NCI-H2196 treated with DMSO at 0.1 percent for 48 hours (cell line): Measurements from ENCODE around the gene FGGY.

Experiments used
- DNase-seq: peaks from one replicate; lab custom pipeline; 2025; ENCODE audit not compliant: unreplicated experiment; lab: John Stamatoyannopoulos, UW

FGGY gene

DNA sequence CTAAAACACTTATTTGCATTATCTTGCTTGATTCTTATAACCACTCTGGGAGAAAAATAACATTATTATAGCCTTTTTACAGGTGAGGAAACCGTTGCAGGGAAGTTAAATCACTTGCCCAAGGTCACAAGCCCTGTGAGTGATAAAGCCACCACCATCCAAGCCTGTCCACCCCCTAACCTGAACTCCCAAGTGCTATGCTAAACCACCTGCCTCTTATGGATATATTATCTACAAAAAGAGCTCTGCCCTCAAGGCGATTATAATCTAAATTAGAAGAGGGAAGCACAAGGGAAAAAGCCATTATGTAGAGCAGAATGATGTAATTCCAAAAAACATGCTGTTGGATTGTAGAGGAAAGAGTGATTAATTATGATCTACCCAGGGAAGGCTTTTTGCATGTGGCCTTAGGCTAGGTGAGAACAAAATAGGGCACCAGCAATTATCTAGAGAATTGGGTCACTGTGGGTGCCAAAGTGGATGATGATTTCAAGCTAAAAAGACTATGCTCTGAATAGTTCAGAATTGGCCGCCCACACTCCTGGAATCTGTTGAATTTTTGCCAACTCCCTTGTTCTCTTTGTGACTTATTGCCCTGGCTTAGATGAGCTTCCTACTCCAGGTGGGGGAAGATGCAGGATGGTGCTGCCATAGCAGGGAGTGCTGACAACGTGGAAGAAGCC lies 205.3 kb downstream of the FGGY start:
- no peak for DNase-seq

GRCh38 chr1:59504276-59504675 lies 207.4 kb downstream of the FGGY start:
- DNase-seq = no peak

DNA sequence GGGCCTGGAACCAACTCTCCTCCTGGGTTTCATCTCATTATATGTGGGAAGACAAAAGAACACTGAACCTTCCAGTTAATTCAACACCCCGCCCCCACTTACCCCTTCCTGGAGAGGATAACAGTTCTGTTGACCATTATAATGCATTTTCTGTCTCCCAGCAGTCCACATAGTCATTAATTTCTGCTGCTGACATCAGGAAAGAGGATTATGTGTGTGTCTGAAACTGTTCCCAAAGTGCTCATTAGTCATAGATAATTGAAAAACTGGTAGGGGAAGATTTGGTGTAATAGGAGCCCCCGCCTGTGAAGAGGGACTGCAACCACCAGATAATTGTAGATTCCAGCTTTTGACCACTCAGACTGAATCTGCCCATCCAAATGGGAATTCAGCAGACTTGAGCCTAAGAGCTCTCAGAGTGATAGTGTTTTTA lies 208.7 kb downstream of the FGGY start:
- DNase-seq = no peak

GRCh38 chr1:59506952-59507351 lies 210.1 kb downstream of the FGGY start:
- no peak for DNase-seq

DNA sequence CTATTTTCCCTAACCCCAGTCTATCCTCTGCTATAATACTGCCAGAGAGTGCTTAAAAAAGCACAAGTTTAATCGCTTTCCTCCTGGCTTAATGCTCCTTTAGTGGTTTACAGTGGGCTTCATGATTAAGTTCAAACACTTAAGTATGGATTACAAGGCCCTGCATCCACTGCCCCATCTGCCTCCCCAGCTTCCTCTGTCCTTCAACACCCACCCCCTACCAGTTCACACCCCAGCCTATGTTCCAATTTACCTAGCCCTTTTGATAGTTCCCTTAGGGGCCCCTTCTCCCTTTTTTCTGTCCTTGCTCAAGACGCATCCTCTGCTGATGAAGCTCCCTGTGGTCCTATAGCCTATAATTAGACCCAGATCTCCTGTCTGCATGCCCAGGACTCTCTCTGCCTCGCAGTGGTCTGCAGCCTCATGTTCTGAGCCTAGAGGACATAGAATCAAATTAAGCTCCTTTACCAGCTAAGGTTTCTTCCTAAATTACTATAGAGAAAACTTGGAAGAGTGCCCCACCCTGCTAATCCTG lies 212.5 kb downstream of the FGGY start:
- no peak for DNase-seq

GRCh38 chr1:59510249-59510648 lies 213.4 kb downstream of the FGGY start:
- no peak for DNase-seq

DNA sequence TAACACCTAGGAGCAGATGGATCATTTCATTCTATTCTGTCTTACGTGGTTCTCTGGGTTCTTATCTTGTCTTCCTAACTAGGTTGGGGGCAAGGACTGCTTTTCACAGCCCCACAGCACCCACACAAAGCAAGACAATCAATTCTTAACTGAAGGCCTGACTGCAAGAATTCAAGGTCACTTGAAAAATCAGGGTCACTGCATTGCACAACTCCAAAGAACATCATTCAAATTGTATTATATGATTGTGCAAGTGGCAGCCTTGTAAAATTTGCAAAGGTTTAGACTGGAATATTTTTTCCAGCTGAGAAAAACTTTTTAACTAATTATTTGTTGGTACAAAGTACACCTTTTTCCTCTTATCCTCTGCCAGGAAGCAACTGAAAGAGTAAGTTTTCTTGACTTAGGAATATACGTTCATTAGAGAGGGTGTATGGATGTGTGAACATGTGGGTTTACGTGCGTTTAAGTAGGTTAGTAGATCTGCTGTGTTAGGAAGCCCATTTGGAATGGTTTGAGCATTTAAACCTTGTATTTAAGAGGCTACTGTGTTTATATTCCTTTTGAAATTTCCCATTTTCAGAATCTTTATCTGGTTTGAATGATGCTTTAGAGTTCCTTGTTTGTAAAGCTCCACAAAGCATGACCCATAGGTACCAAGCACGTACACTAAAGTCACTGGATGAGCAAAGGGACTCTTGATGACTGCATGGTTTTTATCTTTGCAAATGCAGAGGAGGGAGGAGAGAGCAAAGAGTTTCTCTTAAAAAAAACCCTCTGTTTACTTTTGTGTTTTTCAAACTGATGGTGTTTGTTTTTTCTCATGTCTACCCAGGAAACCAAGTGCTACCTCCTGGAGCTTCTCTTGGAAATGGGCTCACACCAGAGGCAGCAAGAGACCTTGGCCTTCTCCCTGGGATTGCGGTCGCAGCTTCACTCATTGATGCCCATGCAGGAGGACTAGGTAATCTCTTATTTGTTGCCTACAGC lies 214.9 kb downstream of the FGGY start:
- DNase-seq = no peak

DNA sequence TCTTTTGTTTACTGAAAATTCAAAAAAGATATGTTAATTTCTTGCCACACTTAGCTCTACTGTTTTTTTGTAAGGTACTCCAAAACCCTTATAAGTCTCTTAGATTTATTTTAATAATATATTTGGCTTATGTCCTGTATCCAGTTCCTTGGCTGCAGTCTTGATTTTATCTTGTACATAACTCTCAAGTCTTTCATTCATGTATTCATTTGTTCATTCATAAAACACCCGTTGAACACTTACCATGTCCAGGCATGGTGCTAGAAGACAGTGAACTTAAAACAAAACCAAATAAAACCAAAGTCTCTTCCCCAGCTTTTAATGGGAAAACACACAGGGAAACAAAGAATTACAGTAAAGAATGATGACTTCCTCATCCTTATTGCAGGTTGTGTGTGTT lies 215.8 kb downstream of the FGGY start:
- DNase-seq = no peak

DNA sequence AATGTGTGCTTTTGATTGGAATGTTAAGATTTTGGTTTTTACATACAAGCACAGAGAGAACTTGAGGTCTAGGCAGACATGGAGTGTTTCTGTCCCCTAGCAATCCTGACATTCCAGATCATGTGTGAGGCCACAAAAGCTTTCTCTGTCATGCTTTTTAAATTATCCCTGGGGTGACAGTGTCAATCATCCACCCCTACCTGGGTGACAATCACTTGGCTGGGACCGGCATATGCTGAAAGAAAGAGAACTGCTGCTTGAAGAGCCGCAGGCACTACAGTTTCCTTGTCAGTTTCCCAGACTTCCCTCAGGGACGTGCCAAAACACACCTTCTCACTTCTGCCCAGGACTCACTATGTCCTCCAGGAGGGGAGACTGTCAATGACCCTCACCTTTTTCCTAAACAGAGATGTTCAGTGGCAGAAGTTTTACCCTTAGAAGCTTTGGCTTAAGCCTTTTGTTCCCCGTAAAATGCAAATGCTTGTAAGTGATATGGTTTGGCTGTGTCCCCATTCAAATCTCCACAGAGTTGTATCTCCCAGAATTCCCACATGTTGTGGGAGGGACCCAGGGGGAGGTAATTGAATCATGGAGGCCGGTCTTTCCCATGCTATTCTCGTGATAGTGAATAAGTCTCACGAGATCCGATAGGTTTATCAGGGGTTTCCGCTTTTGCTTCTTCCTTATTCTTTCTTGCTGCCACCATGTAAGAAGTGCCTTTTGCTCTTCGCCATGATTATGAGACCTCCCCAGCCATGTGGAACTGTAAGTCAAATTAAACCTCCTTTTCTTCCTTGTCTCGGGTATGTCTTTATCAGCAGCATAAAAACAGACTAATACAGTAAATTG lies 217.4 kb downstream of the FGGY start:
- no peak for DNase-seq

DNA sequence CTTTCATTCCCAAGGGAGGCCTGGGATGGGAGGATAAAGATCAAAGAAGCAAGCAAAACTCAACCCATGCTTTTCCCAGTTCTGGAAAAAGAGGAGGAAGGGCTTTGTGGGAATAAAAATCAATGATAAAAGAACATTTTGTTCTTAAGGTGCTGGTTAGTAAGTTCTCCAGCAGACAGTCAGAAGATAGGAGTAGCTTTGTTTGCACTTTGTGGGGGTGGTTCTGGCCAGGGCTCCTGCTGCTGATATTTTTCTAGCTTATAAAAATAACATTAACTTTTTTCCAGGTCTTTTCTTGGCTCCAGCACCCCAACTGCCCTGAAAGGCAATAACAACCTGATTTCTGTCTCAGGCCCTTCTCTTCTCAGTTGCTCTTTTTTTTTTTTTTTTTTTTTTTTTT lies 220.0 kb downstream of the FGGY start:
- DNase-seq = no peak

- no peak for DNase-seq
Observed at GRCh38 chr1:59520194-59520593, 223.3 kb downstream of the FGGY start.

DNA sequence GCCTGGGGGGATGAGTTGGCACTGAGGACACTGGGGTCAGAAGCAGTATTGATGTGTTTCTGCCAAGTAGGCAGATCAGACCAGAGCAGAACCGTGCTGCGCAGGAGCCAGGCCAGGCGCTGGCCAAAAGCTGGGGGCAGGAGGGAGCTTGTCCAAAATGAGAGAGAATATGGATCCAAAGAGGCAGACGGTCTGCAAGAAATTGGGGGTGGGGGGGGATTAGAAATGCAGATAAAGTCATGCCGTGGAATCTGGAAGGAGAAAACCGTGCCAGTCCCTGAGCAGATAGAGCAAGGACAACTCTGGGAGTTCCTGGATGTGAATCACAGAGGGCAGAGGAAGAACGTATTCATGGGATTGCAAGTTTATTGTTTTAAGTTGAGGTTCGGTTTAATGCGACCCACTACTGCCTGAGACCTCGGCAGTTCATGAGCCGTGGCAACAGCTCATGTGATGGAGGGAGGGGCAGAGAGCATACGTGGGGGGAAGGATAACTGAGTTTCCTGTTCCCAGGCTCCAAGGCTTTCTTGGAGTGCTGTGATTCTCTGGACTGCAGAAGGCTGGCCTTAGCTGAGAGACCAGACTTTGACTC lies 224.0 kb downstream of the FGGY start:
- no peak for DNase-seq

DNA sequence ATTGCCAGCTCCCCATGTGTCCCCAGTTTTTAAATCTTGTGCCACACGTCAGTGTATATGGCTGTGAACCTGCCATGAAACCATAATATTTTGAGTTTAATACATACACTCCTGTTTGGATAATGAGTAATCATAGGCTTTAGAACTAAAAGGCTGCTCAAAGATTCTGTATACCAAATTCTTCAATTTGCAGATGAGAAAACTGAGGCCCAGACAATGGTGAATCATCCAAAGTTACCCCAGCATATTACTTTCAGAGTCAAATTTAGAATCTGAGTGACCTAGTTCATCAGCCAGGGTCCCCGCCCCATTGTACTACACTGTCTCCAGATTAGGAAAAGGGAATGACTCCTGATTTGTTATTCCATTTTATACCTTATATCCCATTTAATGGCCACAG lies 224.6 kb downstream of the FGGY start:
- no peak for DNase-seq

- no peak for DNase-seq
Observed at GRCh38 chr1:59522925-59523505, 226.1 kb downstream of the FGGY start.

- DNase-seq = no peak
Observed at GRCh38 chr1:59523745-59524450, 227.0 kb downstream of the FGGY start.

- no peak for DNase-seq
Observed at GRCh38 chr1:59526240-59526639, 229.3 kb downstream of the FGGY start.

GRCh38 chr1:59528471-59528870 lies 231.6 kb downstream of the FGGY start:
- no peak for DNase-seq

DNA sequence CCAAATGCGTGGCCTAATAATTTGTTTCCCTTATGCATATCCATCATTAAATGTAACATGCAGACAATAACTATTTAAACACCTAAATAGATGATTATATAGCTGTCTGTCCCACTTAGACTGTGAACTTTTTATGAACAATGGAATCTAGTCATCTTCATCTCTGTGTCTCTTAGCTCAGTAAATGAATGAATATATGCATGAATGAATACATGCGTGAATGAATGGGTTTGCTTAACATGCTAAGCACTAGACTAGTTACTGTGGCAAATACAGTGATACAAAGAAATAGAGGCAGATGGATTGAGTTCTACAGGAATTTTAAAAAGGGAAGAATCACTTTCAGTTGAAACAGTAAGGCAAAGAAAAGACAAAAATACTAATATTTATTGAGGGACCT lies 232.0 kb downstream of the FGGY start:
- no peak for DNase-seq

GRCh38 chr1:59530119-59530518 lies 233.2 kb downstream of the FGGY start:
- DNase-seq = no peak

DNA sequence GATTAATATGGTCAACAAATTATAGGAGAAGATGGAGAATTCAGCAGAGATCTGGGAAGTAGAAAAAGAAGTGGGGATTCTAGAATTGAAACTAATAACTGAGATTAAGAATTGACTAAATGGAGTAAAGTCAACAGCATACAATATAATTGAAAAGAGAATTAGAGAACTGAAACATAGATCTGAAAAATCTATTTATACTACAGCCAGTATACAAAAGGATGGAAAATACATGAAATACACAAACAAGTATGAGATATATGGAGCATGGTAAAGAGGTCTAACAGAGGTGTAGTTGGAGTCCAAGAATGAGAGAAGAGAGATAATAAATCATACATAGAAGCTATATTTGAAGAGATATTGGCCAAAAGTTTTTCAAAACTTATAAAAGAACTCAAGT lies 235.2 kb downstream of the FGGY start:
- DNase-seq = no peak
